GM21619 (cell line): ENCODE measurements around the gene KLRB1.
"Not testable (repeated sequence)": the region's sequence is repeated elsewhere in the genome, so short reads cannot be mapped to it uniquely, and the experiment has no call there.

Experiments used
- ATAC-seq: cut with Tn5 transposase; IDR thresholded peaks from one replicate; pipeline ENCODE4 v1.9.1; 2021; ENCODE audit not compliant: unreplicated experiment

The KLRB1 gene

GRCh38 chr12:9607716-9608115 is at the start of gene KLRB1:
KLRB1 (minus strand) TSS chr12:9607916; CDS start chr12:9607839, 77 bp downstream.
- no peak for ATAC-seq

DNA sequence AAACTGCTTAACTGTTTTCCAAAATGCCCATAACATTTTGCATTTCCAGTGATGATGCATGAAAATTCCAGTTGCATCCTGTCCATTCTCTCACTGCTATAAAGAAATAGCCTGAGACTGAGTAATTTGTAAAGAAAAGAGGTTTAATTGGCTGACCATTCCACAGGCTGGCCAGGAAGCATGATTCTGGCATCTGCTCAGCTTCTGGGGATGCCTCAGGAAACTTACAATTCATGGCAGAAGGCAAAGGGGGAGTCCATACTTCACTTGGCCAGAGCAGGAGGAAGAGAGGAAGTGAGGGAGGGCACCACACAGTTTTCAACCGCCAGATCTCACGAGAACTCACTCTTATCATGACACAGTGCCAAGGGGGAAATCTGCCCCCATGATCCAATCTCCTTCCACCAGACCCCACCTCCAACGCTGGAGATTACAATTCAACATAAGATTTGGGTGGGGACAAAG is 43.6 kb upstream of the KLRB1 start:
- no peak for ATAC-seq

- no peak for ATAC-seq
These were observed 42.4 kb upstream of the KLRB1 start for GRCh38 chr12:9650151-9650576.

GRCh38 chr12:9649532-9649940 is 41.8 kb upstream of the KLRB1 start:
- ATAC-seq, result no peak

GRCh38 chr12:9648701-9649531 is 41.2 kb upstream of the KLRB1 start:
- no peak for ATAC-seq

GRCh38 chr12:9647825-9648700 is 40.3 kb upstream of the KLRB1 start:
- peak; percentile 64 for ATAC-seq

DNA sequence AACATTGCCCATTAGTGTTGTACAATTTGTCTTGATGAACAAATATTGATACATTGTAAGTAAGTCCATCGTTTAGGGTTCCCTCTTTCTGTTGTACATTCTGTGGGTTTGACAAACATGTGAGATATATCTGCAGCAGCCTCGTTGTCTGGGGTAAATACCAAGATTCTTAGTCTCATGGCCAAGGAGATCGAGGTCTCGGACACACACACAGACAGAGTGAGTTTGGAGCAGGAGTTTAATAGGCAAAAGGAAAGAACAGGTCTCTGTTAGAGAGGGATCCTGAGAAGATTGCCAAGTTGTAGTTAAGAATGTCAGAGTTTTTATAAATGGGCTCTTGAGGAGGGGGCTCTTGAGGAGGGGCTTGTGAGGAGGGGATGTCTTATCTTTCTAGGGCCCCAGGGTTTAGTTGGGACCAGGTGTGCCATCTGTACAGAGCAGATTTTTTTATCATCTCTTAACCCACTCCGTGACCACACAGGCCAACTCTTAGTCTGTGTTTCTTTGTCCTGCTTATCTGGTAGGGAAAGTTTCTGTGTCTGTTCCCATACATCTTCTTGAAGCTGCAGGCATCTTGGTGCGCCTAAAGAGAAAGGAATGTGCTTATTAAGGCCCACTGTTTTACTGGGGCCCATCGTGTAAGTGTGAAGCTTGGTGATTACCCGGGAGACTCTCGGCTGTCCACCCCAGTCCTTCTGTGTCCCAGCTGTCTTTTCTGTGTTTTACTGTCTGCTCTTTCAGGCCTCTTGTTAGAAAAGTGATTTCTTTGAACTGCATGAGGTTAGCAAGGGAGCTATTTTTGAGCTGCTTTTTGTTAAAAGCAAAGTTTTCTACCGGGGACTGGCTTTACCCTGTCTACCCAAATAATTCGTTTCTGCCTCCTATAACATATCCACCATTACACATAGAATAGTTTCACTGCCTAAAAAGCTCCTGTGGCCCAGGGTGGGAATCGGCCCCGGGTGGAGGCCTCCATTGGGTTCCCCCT is 39.4 kb upstream of the KLRB1 start:
- peak; percentile 2 for ATAC-seq

GRCh38 chr12:9644985-9645551 is 37.4 kb upstream of the KLRB1 start:
- ATAC-seq, result not testable (repeated sequence)

GRCh38 chr12:9643266-9643660 is 35.5 kb upstream of the KLRB1 start:
- no peak for ATAC-seq

DNA sequence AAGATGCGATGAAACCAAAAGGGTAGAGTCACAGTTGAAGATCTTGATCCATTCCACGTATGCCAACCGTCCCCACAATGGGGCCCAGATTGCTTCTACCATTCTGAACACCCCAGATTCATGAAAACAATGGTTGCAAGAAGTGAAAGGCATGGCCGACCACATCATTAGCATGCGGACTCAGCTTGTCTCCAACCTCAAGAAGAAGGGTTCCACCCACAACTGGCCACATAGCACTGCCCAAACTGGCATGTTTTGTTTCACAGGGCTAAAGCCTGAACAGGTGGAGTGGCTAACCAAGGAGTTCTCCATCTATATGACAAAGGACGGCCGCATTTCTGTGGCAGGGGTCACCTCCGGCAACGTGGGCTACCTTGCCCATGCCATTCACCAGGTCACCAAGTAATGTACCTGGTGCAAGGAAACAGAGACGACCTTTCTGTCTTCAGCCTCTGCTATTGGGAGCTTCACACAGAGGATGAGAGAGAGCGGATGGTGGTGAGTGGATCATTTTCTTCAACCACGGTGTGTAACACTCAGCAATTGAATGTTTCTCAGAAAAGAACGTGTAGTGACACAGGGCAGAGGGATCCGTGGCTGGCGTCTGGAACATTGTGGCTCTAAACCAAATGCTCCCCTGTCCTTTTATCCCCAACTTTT is 35.0 kb upstream of the KLRB1 start:
- ATAC-seq, result no peak

GRCh38 chr12:9640024-9640423 is 32.3 kb upstream of the KLRB1 start:
- no peak for ATAC-seq

- ATAC-seq, result no peak
These were observed 29.1 kb upstream of the KLRB1 start for GRCh38 chr12:9636851-9637206.

DNA sequence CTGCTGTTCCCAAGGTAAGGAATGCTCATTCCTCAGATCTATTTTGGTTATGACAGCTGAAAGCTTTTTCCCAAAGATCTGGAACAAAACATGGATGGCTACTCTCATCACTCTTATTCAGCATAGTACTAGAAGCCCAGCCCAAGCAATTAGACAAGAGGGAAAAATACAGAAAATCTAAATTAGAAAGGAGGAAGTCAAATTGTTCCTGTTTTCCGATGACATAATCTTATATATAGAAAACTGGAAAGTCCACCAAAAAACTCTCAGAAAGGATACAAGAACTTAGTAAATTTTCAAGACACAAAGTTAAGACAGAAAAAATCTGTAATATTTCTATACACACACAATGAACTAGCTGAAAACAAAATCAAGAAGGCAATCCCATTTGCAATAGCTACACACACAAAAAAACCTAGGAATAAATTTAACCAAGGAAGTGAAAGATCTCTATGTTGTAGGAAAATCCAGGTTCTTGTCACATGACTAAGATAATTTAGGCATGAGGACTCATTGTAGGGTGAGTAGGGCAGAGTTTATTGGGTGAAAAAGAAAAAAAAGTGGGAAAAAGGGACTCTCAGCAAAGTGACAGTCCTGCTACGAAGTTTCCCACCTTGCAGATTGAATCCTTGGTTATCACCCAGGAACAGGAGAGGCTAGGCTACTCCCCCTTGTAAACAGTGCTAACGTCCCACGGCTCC is 28.6 kb upstream of the KLRB1 start:
- ATAC-seq, result no peak

- no peak for ATAC-seq
These were observed 27.4 kb upstream of the KLRB1 start for GRCh38 chr12:9634969-9635754.

DNA sequence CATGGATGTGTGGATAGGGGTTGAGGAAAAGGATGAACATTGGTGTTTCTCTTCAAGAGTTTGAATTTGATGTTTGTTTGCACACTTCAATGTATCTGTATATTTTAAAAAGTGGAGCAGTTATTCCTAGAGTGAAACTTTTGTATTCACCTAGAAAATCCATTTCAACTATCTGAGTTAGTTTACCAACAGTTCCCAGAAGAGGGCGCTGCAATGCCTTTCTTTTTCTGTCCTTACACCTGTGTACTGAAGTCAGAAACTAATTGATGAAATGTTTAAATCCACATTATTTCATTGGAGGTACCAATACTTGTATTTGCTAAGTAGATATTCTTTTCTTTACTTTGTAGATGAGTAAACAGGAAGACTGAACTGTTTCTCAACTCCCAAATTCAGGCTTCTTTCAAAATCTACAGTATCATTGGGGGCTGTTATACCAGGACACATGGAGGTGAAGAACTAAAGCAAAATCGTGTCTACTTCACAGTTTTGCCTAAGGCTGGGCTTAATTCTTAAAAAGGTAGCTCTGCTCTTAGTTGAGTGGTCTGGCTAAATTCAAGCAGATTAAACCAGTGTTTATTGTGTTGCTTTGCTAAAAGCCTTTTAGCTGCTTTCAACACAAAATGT is 26.6 kb upstream of the KLRB1 start:
- peak; percentile 58 for ATAC-seq

- ATAC-seq, result no peak
These were observed 25.1 kb upstream of the KLRB1 start for GRCh38 chr12:9632766-9633165.

DNA sequence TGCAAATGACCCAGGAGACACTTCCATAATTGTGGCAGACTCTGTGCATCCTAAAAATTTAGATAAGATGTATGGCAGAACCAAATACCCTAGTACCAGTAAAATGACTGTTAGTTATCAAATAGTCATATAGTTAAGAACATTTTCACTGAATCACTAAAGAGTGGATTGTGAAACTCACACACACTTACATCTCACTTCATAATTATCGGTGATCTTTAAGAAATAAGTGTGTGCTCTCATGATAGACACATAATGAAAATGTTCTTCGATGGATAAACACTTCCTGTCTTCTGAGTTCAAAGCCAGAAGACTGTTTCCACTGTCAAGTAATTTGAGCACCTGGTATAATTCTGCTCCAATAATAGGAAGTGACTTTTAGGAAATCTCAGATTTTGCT is 19.1 kb upstream of the KLRB1 start:
- no peak for ATAC-seq

DNA sequence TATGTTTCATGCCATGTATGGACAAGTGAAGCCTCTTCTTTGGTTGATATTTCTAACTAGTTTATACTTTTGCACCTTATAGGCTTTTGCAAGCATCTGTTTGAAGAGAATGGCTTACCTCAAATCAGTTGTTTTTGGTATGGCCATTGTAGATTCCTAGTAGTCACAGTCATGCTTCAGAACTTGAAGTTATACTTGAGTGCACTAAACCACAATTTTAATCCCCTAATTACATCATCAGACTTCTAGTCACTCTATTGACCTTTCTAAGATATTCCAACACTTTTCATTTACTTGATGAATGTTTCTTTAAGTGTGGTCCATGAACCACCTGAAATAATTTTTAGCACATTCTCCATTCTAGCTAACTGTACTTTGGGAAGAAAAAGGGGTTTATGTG is 18.6 kb upstream of the KLRB1 start:
- ATAC-seq, result no peak
